SU-DHL-6 (cell line): Measurements from ENCODE around the gene FAAH.

ENCODE experiments used
- CTCF ChIP-seq: fragments of 200-600 bp; sonication (generic); IDR thresholded peaks from one replicate; pipeline ENCODE4 v1.5.1; 2017; ENCODE audit warnings: antibody characterized with exemption, mild to moderate bottlenecking, low read length, moderate library complexity; ENCODE audit not compliant: insufficient read depth, poor library complexity, severe bottlenecking
- EZH2phosphoT487 ChIP-seq: fragments of 200-600 bp; sonication (generic), shearing (Covaris generic); conservative IDR thresholded peaks from 2 replicates; pipeline ENCODE4 v1.6.1; 2018; ENCODE audit warnings: mild to moderate bottlenecking, antibody characterized with exemption, low read length, moderate library complexity, mixed read lengths

GRCh38 chr1:46425726-46426125, 31.6 kb downstream of the FAAH start:
- TF ChIP-seq CTCF (no peak), EZH2phosphoT487 (no peak)
